Activated CD8-positive, alpha-beta memory T cell treated with anti-CD3 and anti-CD28 coated beads for 36 hours (primary cell): Measurements from ENCODE around the gene HS3ST3B1. TPM values are rescaled to one million over a fixed set of nuclear protein-coding genes. Genes with fewer than 3 reads are reported as not detected.

Experiments
- CTCF ChIA-PET: fragments of 350-600 bp; sonication (Branson Sonifier 250); formaldehyde crosslinking; loops from one replicate; lab custom pipeline; 2021; ENCODE audit warnings: antibody characterized with exemption; lab: Charles Lee
- POLR2A ChIA-PET: fragments of 350-600 bp; sonication (Branson Sonifier 250); formaldehyde crosslinking; loops from one replicate; lab custom pipeline; 2021; ENCODE audit warnings: antibody characterized with exemption; lab: Charles Lee
- total RNA-seq, 2 experiments: library from RNA; stranded (reverse); gene quantifications; one replicate each; pipeline ENCODE4 v1.2.3, GENCODE V29; 2021

HS3ST3B1 gene
- total RNA-seq, 2 experiments from 2014 or later, result 8.4 to 8.7 TPM

GRCh38 chr17:14334919-14335318 is 34.0 kb downstream of the HS3ST3B1 start:
- CTCF ChIA-PET, result interaction anchor here (1.2 kb wide), 1 partner anchor 11 kb away, joined by 3 read pairs; no protein-coding TSS in a partner anchor
- POLR2A ChIA-PET, result interaction anchor here (1.0 kb wide), 2 partner anchors 28 to 34 kb away, joined by 3 to 4 read pairs; partner anchors contain the start of gene HS3ST3B1

- POLR2A ChIA-PET, result no interaction called here
- CTCF ChIA-PET, result interaction anchor here (0.6 kb wide), 1 partner anchor 662 kb away, joined by 3 read pairs; no protein-coding TSS in a partner anchor
These were observed 35.5 kb downstream of the HS3ST3B1 start for GRCh38 chr17:14336418-14336817.

- ChIA-PET CTCF (interaction anchor here (0.6 kb wide), 1 partner anchor 36 kb away, joined by 3 read pairs; no protein-coding TSS in a partner anchor), POLR2A (interaction anchor here (0.6 to 1.0 kb wide), 4 partner anchors 24 to 37 kb away, joined by 3 to 6 read pairs (median 4); partner anchors contain the start of gene HS3ST3B1)
These were observed 36.8 kb downstream of the HS3ST3B1 start for GRCh38 chr17:14337596-14338079.

- ChIA-PET CTCF (no interaction called here), POLR2A (no interaction called here)
These were observed 40.2 kb downstream of the HS3ST3B1 start for GRCh38 chr17:14340857-14341754.

DNA sequence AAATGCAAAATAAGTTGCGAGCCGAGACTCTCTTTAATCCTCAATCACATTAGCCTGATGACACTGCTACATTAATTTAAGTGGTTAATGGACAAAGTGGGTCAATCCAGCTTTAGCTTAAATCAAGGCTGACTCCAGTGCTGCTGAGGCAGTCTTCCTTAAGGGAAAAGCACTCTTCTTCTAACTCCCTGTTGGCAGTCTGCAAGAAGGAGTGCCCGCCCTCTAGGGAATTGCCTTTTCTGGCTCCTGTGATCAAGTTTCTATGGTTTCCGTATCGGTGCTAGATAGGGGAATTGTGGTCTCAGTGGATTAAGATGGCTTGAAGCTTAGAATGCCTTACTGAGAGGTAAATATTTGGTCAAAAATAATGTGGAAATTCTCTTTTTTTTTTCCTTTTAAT is 41.0 kb downstream of the HS3ST3B1 start:
- CTCF ChIA-PET, result no interaction called here
- POLR2A ChIA-PET, result no interaction called here

DNA sequence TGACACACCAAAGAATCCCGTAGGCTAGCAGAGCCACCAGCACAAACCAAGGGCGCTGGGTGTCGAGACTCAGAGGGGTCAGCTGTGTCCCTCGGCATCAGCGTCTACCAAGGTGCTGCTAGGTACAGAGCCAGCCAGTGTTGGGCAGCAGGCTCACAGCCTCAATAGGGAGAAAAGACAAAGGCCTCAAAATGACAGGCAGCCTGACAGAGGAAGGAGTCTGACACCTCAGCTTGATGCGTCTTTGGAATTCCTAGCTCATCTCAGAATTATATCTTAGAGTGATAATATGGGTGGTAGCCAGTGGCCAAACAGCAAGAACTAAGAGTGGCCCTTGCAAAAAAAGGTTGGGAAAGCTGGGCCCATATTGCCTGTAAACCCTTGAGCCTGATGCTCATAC is 45.9 kb downstream of the HS3ST3B1 start:
- POLR2A ChIA-PET, result no interaction called here
- CTCF ChIA-PET, result interaction anchor here (1.0 kb wide), 1 partner anchor 45 kb away, joined by 5 read pairs; the partner anchor contains the start of gene HS3ST3B1

DNA sequence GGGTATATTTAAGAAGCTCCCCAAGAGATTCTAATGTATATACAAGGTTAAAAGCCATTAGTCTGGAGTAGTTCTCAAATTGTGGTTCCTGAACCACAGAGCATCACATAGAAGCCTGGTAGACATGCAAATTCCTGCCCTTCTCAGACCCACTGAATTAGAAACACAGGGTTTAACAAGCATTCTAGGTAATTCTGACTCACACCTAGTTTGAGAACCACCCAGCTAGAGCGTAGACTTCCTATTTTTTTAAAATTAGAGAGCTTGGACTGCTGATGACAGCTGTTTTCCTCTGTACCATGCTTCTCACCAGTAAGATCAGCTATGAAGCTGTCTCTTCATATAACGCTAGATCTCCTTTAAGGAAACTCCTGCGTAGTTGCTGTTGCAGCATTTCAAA is 50.6 kb downstream of the HS3ST3B1 start:
- POLR2A ChIA-PET, result no interaction called here
- CTCF ChIA-PET, result no interaction called here

DNA sequence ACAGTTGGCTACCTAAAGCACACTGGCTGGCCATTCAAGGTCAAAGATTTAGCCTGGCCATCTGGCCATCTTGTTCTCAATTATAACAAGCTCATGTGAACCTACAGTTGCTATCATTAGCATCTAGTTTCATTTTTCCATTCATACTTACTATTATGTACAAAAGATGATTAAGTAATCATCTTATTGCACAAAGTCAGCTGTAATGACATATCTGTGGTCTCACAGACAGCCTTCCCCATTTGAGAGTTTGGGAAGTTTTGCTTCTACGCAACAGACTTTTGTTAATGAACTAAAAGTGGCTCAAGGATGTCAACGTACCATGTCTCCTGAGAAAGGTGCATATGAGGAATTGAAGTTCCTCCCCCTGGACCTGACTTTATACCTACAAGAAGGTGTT is 51.3 kb downstream of the HS3ST3B1 start:
- POLR2A ChIA-PET, result no interaction called here
- CTCF ChIA-PET, result no interaction called here

DNA sequence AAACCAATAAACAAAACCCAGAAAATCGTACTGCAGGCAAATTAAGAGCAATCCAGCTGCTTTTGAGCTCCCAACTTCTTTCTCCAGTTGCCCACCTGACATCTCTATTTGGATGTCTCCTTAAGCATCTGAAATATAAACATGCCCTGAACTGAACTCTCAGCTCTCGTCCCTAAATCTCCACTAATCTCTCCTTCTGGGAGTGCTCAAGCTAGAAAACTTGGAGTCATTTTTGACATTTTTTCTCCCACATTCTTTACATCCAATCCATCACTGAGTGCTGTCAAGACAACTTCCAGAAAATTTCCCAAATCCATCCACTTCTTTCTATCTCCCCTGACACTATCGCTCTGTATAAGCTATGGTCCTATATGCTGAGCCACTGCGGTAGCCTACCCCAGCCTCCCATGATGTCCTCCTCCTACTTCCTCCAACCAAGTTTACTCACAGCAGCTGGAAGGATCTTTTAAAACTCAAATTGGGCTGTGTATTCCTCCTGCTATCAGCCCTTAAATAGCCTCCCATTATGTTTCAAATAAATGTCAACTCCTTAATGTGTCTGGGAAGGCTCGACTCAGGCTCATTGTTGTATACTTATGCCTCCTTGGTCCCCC is 53.1 kb downstream of the HS3ST3B1 start:
- POLR2A ChIA-PET, result no interaction called here
- CTCF ChIA-PET, result no interaction called here

DNA sequence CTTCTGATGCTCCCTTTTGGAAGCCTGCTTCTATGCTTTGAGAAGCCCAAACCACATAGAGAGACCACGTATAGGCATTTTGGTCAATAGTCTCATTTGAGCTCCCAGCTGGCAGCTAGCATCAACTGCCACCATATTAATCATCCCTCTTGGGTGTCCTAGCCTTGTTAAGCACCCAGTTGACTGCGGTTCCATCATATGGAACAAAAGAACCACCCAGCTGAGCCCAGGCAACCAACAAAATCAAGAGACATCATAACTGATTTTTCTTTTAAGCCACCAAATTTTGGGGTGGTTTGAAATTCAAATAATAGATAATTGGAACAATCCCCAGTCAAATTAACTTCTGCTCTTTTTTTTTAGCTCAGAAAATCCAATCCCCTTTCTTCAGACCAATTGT is 53.9 kb downstream of the HS3ST3B1 start:
- CTCF ChIA-PET, result no interaction called here
- POLR2A ChIA-PET, result no interaction called here

DNA sequence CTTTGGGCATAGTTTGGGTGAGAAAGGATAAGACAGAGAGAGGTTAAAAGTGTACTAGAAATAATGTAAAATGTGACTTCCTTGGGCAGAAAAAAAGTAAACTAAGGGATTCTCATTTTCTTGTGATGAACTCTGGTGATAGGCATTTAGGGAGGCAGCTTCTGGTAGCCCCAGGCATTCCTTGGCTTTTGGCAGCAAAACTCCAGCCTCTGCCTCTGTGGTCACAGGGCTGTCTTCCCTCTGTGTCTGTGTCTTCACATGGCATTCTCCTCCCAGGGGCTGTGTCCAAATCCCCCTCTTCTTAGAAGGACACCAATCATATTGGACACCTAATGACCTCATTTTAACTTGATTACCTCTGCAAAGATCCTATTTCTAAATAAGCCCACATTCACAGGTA is 54.7 kb downstream of the HS3ST3B1 start:
- CTCF ChIA-PET, result no interaction called here

GRCh38 chr17:14359163-14360020 is 58.5 kb downstream of the HS3ST3B1 start:
- ChIA-PET CTCF (interaction anchor here (1.0 to 1.2 kb wide), 3 partner anchors 15 to 766 kb away, joined by 3 to 4 read pairs (median 3); no protein-coding TSS in a partner anchor), POLR2A (interaction anchor here (0.7 to 0.9 kb wide), 2 partner anchors 58 to 989 kb away, joined by 3 read pairs; no protein-coding TSS in a partner anchor)

More for the DNA sequence above, 54.7 kb downstream of the HS3ST3B1 start:
- POLR2A ChIA-PET, result no interaction called here

DNA sequence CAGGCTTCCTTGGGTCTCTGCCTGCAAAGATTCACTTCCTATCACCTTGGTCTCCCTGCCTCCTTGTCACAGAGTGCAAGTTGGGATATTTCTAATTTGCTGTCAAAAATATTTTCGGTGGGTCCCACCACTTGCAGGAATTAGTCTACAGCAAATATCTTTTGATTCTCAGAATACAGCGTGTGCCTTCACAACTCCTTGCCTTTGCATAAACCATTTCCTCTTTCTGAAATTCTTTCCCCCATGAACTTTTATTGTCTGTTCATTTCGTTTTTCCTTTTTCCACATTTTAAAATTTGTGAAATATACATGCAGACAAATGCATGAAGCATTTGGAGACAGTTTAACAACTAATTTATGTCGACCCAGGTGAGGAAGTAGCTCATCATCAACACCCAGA is 60.0 kb downstream of the HS3ST3B1 start:
- POLR2A ChIA-PET, result interaction anchor here (1.0 kb wide), 1 partner anchor 24 kb away, joined by 6 read pairs; no protein-coding TSS in a partner anchor
- CTCF ChIA-PET, result no interaction called here

- CTCF ChIA-PET, result no interaction called here
- POLR2A ChIA-PET, result interaction anchor here (1.0 kb wide), 1 partner anchor 24 kb away, joined by 6 read pairs; no protein-coding TSS in a partner anchor
These were observed 60.6 kb downstream of the HS3ST3B1 start for GRCh38 chr17:14361470-14361869.

- POLR2A ChIA-PET, result interaction anchor here (1.0 kb wide), 1 partner anchor 25 kb away, joined by 6 read pairs; no protein-coding TSS in a partner anchor
- CTCF ChIA-PET, result no interaction called here
These were observed 61.1 kb downstream of the HS3ST3B1 start for GRCh38 chr17:14361945-14362508.

GRCh38 chr17:14366199-14366598 is 65.3 kb downstream of the HS3ST3B1 start:
- ChIA-PET POLR2A (no interaction called here), CTCF (no interaction called here)

- ChIA-PET POLR2A (no interaction called here), CTCF (no interaction called here)
These were observed 71.6 kb downstream of the HS3ST3B1 start for GRCh38 chr17:14372461-14372860.

DNA sequence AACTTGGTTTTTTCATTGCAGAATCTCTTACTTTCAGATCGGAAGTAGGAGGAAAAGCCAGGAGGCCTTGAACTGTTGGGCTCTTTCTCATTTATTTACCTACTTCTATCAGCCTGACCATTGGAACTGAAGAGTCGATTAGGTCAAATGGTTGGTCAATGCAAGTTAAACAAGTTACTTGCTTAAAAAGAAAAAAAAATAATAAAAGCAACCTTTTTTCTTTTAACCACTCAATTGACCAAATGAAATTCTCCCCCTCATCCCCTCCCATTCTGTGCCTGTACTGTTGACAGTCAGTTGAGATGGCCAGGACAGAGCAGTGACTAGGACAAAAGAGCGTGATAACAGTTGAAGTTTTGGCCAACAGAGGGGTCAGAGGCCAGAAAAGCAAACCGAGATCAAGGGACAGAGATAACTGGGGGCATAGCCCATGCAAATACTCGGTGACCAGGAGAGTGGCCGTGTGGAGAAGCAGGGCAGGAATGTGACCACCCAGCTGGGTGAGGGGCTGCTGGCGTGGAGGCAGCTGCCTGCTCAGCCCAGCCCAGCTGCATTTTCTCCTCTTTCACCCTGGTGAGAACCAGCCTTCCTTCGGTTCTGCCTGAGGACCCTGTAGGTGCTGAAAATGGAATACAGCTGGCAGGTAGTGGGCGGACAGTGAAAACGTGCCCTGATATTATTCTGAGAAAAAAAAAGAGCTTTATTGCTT is 72.2 kb downstream of the HS3ST3B1 start:
- POLR2A ChIA-PET, result no interaction called here
- CTCF ChIA-PET, result no interaction called here
